ENCODE measurements around the gene TXNRD2.

TXNRD2 gene

GRCh38 chr22:19866665-19867009, 75.0 kb downstream of the TXNRD2 start:
- no peak for DNase-seq (ENCODE audit: low read depth in 2 of 3, low spot score in 1 of 3)

DNA sequence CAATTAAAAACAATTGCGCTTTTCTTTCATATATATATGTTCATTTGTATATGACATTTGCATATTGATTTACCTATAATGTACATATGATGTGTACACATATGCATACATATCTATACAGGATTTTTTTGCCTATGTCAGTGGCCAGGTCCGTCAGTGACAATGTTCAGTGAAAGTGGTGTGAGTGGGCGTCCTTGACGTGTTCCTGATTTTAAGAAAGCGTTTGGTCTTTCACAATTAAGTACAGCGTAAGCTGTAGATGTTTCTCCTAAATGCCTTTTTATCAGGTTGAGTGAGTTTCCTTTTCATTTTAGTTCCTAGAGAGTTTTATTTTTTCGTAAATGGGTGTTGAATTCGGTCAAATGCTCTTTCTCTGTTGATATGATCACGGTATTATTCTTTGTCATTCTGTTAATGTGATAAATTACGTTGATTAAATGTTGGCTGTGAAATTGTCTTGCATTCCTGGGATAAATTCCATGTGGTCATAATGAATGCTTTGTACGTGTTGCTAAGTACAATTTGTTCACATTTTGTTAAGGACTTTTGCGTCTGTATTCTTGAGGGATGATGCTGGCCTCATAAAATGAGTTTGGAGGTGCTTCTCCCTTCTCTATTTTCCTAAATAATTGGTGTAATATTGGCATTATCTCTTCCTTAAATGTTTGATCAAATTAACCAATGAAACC, 76.3 kb downstream of the TXNRD2 start:
- no peak for DNase-seq (ENCODE audit: low read depth in 2 of 3, low spot score in 1 of 3)

- no peak for DNase-seq (ENCODE audit: low read depth in 2 of 3, low spot score in 1 of 3)
These were observed 77.0 kb downstream of the TXNRD2 start for GRCh38 chr22:19864538-19865106.

DNA sequence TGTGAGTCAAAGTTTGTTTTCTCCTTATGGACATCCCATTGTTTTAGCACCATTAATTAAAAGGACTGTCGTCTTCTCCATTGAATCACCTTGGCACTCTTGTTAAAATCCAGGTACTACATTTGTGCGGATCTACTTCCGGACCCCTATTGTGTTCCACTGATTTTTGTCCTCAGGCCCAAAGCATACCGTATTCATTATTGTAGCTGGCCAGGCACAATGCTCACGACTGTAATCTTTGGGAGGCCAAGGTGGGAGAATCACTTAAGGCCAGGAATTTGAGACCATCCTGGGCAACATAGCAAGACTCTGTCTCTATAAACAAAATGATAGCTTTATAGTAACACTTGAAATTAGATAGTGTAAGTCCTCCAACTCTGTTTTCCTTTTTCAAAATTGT, 78.0 kb downstream of the TXNRD2 start:
- no peak for DNase-seq (ENCODE audit: low read depth in 2 of 3, low spot score in 1 of 3)

- DNase-seq (ENCODE audit: low read depth in 2 of 3, low spot score in 1 of 3), result no peak
These were observed 78.9 kb downstream of the TXNRD2 start for GRCh38 chr22:19862619-19863246.

- DNase-seq (ENCODE audit: low read depth in 2 of 3, low spot score in 1 of 3), result no peak
These were observed 81.6 kb downstream of the TXNRD2 start for GRCh38 chr22:19859861-19860510.

- DNase-seq (ENCODE audit: low read depth in 2 of 3, low spot score in 1 of 3), result no peak
These were observed 84.2 kb downstream of the TXNRD2 start for GRCh38 chr22:19857382-19857781.

- peak; percentile 62 to 69 (median 65) for DNase-seq (ENCODE audit: low read depth in 2 of 3, low spot score in 1 of 3)
These were observed 85.9 kb downstream of the TXNRD2 start for GRCh38 chr22:19855504-19856409.

GRCh38 chr22:19854778-19855503, 86.7 kb downstream of the TXNRD2 start, which contains the start of the genes GNB1L and RTL10:
TSS of gene GNB1L (minus strand) at chr22:19854874. CDS start at chr22:19821355, 33,519 bp downstream.
TSS of gene RTL10 (minus strand) at chr22:19854874. CDS start at chr22:19852261, 2,613 bp downstream.
- peak; percentile 87 to 96 (median 90) for DNase-seq (ENCODE audit: low read depth in 2 of 3, low spot score in 1 of 3)

GRCh38 chr22:19853879-19854777, 87.5 kb downstream of the TXNRD2 start:
- peak in 1 of 3 donors; percentile 14 for DNase-seq (ENCODE audit: low read depth in 2 of 3, low spot score in 1 of 3)

DNA sequence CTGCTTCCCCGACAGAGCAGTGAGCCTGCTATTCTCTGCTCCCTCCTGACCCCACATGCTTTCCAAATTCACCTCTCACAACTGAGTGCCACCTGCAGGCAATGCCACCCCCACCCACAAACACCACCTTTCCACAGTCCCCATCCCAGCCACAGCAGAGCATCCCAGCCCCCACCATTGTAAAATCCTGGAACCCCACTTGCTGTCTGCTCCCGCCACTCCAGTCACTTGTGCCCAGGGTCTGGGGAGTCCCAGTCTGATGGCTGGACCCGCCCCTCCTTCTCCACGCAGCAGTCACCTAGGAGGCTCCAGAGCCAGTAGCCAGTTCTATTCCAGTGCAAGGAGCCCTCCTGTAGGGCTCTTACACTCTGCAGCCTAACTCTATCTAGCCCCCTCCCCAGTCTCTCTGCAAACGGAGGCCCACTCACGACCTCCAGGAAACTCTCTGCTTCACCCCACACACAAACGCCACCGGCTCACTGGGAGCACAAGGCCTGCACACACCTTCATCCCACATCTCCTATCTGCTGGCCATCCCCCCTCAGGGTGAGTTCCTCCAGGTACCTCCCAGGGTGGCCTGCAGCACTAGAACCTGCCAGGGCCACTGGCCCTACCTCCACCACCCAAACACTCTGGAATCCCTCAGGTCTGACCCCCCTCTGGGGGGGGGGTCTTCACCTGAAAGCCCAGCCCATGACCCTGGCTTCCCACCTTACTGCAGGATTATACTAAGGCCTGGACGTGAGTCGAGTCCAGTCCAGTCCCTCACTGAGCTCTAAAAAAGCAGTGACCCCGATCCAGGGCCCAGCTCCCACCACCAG, 88.3 kb downstream of the TXNRD2 start:
- DNase-seq (ENCODE audit: low read depth in 2 of 3, low spot score in 1 of 3), result no peak

- no peak for DNase-seq (ENCODE audit: low read depth in 2 of 3, low spot score in 1 of 3)
These were observed 89.3 kb downstream of the TXNRD2 start for GRCh38 chr22:19852177-19852781.

- no peak for DNase-seq (ENCODE audit: low read depth in 2 of 3, low spot score in 1 of 3)
These were observed 90.1 kb downstream of the TXNRD2 start for GRCh38 chr22:19851291-19852176.

DNA sequence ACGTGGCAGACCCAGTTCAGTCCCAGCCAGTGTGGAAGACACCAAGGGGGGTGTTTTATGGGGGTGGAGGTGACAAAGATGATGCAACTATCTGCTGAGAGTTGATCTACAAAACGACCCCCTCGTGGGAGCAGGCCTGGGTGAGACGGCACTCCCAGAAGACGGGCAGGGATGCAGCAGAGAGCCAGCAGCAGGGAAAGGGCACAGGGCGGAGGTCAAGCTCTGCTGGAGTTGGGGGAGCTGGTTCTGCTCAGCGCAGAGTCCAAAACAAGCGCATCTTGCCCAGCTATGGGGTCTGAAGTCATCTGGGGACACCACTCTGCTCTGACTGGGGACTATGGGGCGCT, 90.9 kb downstream of the TXNRD2 start:
- DNase-seq (ENCODE audit: low read depth in 2 of 3, low spot score in 1 of 3), result no peak

DNA sequence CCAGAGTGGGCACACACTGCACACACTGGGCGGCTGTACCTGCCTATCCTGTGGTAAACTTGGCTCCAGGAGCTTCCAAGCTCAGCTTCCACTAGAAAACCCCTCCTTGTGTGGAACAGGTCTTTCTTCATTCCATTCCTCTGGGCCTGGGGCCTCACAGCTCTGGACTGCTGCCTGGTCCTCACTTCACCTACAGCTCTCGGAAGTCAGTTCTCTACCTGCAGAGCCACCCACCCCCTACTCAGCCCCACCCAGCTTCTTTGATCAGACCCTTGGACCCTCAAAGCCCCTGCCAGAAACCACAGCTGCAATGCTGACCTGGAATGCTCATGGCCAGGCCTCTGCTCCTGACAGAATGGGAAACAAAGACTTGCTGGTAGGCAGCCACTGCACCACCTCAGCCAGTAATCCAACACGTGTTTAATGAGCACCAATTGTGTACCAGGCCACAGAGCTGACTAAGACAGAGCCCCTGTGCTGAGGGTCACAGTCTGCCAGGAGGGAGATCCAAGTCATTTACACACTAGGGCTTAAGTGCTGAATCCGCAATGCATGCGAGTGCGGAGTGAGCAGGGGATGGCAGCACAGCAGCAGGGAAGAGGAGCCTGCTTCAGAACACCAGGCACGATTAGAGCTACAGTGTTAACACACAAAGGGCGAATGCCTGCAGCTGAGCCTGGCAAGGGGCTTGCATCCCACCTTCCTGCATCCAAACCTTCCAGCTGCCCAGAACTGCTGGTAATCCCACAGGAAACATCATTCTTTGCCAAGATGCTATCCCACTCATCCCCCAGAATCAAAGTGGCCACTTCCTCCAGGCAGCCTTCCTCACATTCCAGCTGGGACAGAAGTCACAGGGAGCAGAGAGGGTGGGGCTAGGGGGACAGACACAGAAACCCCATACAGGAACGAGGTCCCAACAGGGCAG, 91.5 kb downstream of the TXNRD2 start:
- DNase-seq (ENCODE audit: low read depth in 2 of 3, low spot score in 1 of 3), result no peak

Measured in stimulated activated CD4-positive, alpha-beta T cell treated with anti-CD3 and anti-CD28 coated beads, Interleukin-12 subunit alpha, Interleukin-12 subunit beta, amount 100 ng/mL, for 48 hours (primary cell).